ENCODE results near the gene BCL2L12.

Gene BCL2L12

GRCh38 chr19:49640113-49640898 lies 25.4 kb upstream of the BCL2L12 start, which contains the start of gene RRAS:
Gene RRAS (minus strand): TSS chr19:49640143. CDS start chr19:49640098, 45 bp downstream.
- H3K9me3 ChIP-seq (ENCODE audit: control insufficient read depth, insufficient read depth, low read depth, low read length): no peaks in the 10 kb centered on the region
- CTCF ChIA-PET: interaction anchor here (0.6 to 6.5 kb wide), 9 partner anchors 32 to 926 kb away, joined by 3 to 59 read pairs (median 5); partner anchors contain the start of gene PRMT1
- TF ChIP-seq ZNF544 (tag by site-specific recombination; IDR thresholded peaks at IDR 0.05): no peak
- TF ChIP-seq ZNF664 (tag by site-specific recombination; IDR thresholded peaks at IDR 0.05): no peak
- no peak for TF ChIP-seq ZNF621 (tag by site-specific recombination; IDR thresholded peaks at IDR 0.05)
- TF ChIP-seq ZNF658 (tag by site-specific recombination; IDR thresholded peaks at IDR 0.05): no peak
- no peak for TF ChIP-seq GFI1B (tag by site-specific recombination; IDR thresholded peaks at IDR 0.05)
- TF ChIP-seq ZNF302 (tag by site-specific recombination; IDR thresholded peaks at IDR 0.05; ENCODE audit: low read depth): no peak
- no peak for TF ChIP-seq ZNF112 (tag by site-specific recombination; IDR thresholded peaks at IDR 0.05)
- TF ChIP-seq SP3 (tag by site-specific recombination; IDR thresholded peaks at IDR 0.05): peak; percentile 86
- peak; percentile 85 for TF ChIP-seq ZNF843 (tag by site-specific recombination; IDR thresholded peaks at IDR 0.05)
- TF ChIP-seq ZNF639 (tag by site-specific recombination; IDR thresholded peaks at IDR 0.05): peak; percentile 69; the same call in 1 of the 2 replicates
- no peak for TF ChIP-seq ZNF362 (tag by site-specific recombination; IDR thresholded peaks at IDR 0.05)
- TF ChIP-seq ZNF121 (tag by site-specific recombination; IDR thresholded peaks at IDR 0.05): no peak
- no peak for TF ChIP-seq ZNF768 (tag by site-specific recombination; IDR thresholded peaks at IDR 0.05)
- TF ChIP-seq ZNF707 (tag by site-specific recombination; IDR thresholded peaks at IDR 0.05): no peak
- no peak for TF ChIP-seq ZNF747 (tag by site-specific recombination; IDR thresholded peaks at IDR 0.05)
- no peak for TF ChIP-seq ZNF530 (tag by site-specific recombination; IDR thresholded peaks at IDR 0.05; ENCODE audit: low read depth)
- TF ChIP-seq ZNF48 (tag by site-specific recombination; IDR thresholded peaks at IDR 0.05): no peak
- TF ChIP-seq ZNF549 (tag by site-specific recombination; IDR thresholded peaks at IDR 0.05): no peak
- TF ChIP-seq ZNF133 (tag by site-specific recombination; IDR thresholded peaks at IDR 0.05): no peak
- TF ChIP-seq YY2 (tag by site-specific recombination; IDR thresholded peaks at IDR 0.05): no peak
- TF ChIP-seq KLF1 (tag by site-specific recombination; IDR thresholded peaks at IDR 0.05): peak; percentile 89
- no peak for TF ChIP-seq ZNF223 (tag by site-specific recombination; IDR thresholded peaks at IDR 0.05)
- peak; percentile 49; the same call in 1 of the 2 replicates for TF ChIP-seq ZNF10 (tag by site-specific recombination; IDR thresholded peaks at IDR 0.05)
- peak; percentile 24; the same call in 1 of the 2 replicates for TF ChIP-seq ZNF558 (tag by site-specific recombination; IDR thresholded peaks at IDR 0.05)
- TF ChIP-seq PRDM10 (tag by site-specific recombination; IDR thresholded peaks at IDR 0.05): peak; percentile 63
- TF ChIP-seq REPIN1 (tag by site-specific recombination; IDR thresholded peaks at IDR 0.05; ENCODE audit: low read depth): no peak; the same call in 1 of the 2 replicates
- TF ChIP-seq ZNF629 (tag by site-specific recombination; IDR thresholded peaks at IDR 0.05): peak; percentile 93
- TF ChIP-seq ZNF354C (tag by site-specific recombination; IDR thresholded peaks at IDR 0.05; ENCODE audit: borderline replicate concordance, low read depth): no peak
- TF ChIP-seq OVOL3 (tag by site-specific recombination; IDR thresholded peaks at IDR 0.05): peak; percentile 71; the same call in 1 of the 2 replicates
- TF ChIP-seq ZNF660 (tag by site-specific recombination; IDR thresholded peaks at IDR 0.05): peak; percentile 89
- no peak for TF ChIP-seq ELK4 (IDR thresholded peaks at IDR 0.05; ENCODE audit: borderline replicate concordance, low read depth, low read length)
- no peak for TF ChIP-seq ZNF670 (tag by site-specific recombination; IDR thresholded peaks at IDR 0.05; ENCODE audit: low read depth)
- no peak for TF ChIP-seq ZNF529 (tag by site-specific recombination; IDR thresholded peaks at IDR 0.05; ENCODE audit: insufficient replicate concordance)

More at GRCh38 chr19:49640113-49640898, 25.4 kb upstream of the BCL2L12 start, which contains the start of gene RRAS:
- H3K4me3 ChIP-seq (ENCODE audit: low read depth, low read length): peak within 1 kb of the TSS; percentile 51
- peaks cover 31% of the 10 kb centered on the region for H3K4me1 ChIP-seq (ENCODE audit: control insufficient read depth, insufficient read depth, low read length)
- peak within 1 kb of the TSS; percentile 98 for H3K27ac ChIP-seq (ENCODE audit: extremely low read depth, low read depth, low read length)
- POLR2A ChIA-PET: interaction anchor here (0.5 to 3.5 kb wide), 36 partner anchors 8 to 1771 kb away, joined by 3 to 124 read pairs (median 6); partner anchors contain the start of genes AKT1S1, ALDH16A1, AP2A1 and ATF5
- H3K36me3 ChIP-seq (ENCODE audit: control insufficient read depth in 2 of 2, insufficient read depth in 1 of 2, low read length in 2 of 2): peaks cover 0 to 17% of the 10 kb centered on the region in 2 experiments; a peak in 1 of 3 replicates
